GM18519 (cell line): ENCODE measurements around the gene GSTM5.
"Not testable (repeated sequence)": the region's sequence is repeated elsewhere in the genome, so short reads cannot be mapped to it uniquely, and the experiment has no call there.

Experiments used
- ATAC-seq: cut with Tn5 transposase; IDR thresholded peaks from one replicate; pipeline ENCODE4 v1.9.1; 2021; ENCODE audit warnings: mild to moderate bottlenecking, moderate library complexity; ENCODE audit not compliant: unreplicated experiment, low FRiP score

The GSTM5 gene

DNA sequence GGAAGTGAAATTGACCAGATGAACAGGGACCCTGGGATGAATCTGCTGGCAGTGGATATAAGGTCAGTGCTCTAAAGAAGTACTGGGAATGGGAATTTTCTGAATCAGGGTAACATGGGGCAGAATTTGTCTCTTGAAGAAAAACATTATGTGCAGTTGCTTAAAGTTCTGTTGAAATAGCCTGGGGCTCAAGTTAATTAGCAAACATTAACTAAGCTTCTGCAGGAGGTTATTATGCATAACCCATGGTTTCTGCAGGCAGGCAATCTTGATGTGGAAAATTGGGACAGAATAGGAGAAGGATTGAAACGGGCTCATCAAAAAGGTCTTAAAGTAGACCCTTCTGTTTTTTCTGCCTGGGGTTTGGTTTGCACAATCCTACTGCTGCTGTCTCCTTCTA, 14.0 kb downstream of the GSTM5 start:
- no peak for ATAC-seq

DNA sequence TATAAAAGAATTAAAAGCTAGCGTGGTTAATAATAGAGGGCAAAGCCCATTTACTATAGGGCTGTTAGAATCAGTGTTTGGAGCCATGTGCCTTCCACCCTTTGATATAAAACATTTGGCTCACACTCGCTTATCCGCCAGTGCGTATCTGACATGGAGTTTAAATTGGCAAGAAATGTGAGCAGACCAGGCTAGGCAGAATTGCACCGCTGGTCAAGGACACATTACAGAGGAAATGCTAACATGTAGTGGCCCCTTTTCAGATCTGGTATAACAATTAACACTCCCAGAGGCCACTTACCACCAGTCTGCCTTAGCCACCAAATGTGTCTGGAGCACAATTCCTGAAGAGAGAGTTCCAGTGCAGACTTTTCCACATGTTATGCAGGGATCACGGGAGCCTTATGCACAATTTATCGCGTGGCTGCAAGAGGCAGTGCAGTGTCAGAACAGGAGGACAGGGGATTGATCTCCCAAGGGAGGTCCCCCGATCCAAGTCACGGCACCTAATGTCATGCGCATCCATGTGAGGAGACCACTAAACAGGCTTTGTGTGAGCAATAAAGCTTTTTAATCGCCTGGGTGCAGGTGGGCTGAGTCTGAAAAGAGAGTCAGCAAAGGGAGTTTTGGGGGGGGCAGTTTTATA, 14.8 kb downstream of the GSTM5 start:
- ATAC-seq = no peak

DNA sequence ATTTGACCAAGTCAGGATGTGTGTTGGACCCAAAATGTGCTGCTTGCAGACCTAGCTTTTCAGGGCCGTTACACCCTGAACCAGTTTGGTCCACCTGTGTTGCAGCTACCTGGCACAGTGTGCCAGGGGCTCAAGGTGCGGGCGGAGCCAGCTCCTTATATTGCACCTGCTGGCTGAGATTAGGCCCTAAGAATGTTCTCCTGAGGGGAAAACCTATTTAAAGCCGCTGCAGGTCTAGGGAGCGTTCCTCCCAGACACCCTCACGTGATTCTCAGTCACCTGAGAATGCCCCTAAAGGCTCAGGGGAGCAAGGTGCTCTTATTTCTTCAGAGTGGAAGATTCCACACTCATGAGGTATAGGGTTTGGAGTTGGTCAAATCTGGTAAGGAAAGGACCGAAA, 16.8 kb downstream of the GSTM5 start:
- ATAC-seq = no peak

DNA sequence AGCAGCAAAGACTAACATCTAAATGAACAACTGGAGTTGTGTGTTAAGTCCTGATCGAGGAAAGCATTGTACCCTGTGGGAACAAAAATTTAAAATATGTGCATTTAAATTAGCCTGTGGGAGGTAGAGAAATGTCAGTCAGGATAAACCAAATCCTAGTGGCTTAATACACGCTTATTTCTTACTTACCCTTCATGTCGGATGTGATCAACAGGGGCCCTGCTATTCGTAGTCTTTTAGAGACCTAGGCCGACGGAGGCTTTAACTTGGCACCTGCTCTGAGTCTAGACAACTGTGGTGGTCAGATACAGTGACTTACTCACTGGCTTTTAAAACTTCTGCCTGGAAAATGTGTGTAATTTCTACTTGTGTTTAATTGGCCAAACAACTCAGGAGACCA, 18.6 kb downstream of the GSTM5 start:
- ATAC-seq = no peak

DNA sequence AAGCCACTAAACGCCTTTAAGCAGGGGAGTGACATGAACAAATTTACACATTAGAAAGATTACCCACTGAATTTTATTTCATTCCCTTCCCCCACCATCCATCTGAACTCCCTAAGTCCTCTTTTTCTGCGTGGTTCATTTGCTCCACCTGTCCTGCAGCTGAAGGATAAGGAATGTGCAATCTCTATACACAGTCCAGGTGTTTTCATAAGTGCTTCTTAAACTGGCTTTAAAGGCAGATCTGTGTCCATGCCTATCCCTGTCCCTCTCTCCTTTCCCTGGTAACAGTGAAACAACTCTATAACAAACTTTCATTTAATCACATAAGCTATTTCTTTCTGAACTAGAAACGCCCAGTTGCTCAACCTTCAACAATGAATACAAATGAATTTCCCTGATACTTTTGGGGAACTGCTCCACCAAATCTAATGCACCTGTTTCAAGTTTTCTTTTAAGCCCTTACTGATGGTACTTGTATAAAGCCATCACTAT, 20.4 kb downstream of the GSTM5 start:
- ATAC-seq = no peak

DNA sequence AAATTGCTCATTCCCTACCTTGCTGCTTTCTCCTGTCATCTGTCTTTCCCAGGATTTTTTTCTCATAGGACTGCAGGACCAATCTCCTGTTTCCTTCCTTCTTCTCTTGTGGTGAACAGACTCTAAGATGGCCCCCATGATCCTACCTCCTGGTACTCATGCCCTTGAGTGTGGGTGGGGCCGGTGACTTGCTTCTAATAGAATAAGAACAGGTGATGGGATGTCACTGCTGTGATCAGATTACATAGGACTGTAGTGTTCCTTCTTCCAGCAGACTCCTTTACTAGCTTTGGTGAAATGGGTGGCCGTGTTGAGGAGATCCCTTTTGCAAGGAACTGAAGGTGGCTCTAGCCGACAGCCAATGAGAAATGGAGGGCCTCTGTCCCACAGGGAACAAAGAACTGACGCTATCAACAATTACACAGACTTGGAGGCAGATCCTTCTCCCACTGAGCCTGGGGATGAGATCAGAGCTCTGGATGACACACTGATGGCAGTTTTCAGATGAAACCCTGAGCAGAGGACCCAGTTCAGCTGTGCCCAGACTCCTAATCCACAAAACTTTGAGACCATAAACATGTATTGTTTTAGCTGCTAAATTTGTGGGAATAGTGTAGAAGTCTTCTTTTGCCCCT, 21.3 kb downstream of the GSTM5 start:
- no peak for ATAC-seq

DNA sequence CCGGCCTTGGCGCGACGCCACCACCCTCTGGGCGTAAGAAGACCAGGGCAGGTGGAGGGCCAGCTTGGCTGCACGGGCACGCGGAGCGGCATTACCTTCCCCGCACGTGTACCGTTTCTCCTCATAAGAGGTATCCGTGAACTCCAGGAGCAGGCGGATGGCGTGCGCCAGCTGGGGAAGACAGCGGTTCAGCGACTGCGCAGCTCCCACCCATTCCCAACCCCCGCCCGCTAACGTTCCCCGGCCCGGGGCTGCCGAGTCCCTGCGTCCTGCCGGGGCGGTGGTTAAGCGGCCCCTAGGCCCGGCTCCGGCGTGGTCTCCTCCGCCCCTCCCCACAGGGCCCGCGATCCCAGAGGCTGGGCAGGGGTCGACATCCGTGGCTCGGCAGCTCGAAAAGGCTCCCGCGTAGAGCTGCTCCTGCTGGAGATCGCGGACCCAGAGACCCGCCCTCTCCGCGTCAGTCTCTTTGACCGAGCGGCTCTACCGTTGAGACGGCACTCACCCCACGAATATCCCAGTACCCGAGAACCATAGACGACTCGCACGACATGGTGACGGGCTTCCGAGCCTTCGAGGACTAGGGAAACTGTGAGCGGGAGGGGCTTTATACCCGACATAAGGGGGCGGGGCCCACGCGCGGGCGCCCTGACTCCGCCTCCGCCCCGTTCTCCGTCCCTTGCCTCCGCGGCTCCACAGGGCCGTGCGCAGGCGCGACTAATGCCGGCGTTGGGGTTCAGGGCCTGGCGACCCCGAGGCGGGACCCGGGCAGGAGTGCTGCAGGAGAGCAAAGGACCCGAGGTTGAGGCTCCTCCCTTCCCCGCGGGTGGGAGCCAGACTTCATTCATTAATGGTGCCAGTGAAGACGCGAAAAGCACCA, 27.9 kb downstream of the GSTM5 start:
- no peak for ATAC-seq

DNA sequence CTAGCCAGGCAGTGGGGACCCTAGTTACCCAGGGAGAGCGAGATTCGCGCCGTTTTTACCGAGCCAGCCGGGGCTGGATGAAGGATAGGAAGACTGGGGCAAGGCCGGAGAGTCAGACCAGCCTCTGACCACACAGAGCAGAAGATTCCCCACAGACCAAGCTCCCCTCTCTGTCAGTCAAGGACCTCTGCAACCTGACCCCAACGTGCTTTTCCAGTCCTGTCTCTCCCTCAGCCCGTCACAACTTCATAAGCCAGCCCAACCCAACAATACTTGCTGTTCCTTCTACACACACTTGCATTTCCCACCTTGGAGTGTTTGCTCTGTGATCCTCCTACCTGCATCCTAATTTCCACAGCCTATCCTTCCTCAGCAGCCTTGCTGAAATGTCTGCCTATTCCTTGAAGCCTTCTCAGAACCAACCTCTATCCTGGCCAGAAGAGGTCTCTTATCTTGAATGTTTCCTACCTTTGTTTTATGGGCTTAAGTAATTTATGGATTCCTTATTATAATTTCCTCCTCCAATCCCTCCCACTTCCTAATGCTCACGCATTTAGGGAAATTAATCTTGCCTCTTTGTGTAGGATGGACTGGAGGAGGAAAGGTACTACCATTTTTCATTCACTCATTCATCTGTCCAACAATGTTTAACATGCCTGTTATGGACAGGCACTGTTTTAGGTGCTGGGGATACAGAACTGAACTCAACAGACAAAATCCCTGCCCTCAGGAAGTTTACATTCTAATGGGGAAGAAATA, 28.7 kb downstream of the GSTM5 start, which contains the start of gene GSTM3:
Gene GSTM3 (minus strand): TSS at position 424 of the 759 bp plus-strand sequence. CDS start 751 bp downstream, outside the sequence.
- ATAC-seq = no peak

DNA sequence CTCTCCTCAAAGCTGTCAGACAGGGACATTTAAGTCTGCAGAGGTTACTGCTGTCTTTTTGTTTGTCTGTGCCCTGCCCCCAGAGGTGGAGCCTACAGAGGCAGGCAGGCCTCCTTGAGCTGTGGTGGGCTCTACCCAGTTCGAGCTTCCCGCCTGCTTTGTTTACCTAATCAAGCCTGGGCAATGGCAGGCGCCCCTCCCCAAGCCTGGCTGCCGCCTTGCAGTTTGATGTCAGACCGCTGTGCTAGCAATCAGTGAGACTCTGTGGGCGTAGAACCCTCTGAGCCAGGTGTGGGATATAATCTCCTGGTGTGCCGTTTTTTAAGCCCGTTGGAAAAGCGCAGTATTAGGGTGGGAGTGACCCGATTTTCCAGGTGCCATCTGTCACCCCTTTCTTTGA, 36.3 kb downstream of the GSTM5 start:
- ATAC-seq = not testable (repeated sequence)

DNA sequence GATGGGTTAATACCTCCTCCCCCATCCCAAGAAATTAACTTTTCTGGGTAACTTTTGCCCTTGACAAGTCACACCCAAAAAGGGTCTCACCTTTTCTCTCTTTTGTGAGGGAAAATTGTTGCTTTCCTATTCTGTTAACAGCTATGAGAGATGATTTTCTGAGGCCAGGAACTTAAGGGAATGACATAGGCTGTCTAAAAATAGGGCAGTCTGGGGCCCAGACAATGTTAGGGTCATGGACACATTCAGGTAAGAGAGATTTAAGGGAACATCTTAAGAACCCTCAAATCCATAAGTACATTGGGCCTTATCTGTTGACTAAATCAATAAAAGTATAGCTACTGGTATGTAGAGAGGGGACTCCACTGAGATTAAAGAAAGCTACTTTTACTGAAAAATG, 37.2 kb downstream of the GSTM5 start:
- ATAC-seq = no peak

DNA sequence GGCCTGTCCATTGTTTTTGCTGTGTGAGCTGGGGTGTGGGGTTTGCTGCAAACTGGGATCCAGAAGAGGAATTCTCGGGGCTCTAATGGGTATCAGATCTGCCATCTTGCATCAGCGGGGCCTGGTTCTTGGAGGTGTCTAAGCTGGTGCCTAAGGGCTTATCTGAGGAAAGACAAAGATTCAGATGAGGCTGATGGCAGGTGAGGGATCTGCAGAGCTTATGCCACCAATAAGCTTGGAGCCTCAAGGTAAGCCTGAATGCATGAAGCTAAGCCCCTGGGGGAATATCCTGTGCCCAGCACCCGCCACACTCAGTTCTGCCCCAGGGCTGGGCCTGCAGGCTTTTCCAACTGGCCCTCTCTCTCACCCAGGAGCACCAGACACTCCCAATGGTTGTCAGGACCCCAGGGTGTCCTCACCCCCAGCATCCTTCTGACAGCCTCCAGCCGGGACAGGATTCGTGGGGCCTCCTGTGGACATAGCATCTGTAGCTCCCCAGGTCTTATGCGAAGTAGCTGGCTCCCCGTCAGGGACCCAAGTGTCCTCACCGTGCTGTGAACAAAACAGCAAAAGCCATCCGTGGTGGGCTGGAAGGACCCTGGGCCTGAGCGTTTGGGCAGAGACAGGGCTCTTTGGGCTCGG, 38.3 kb downstream of the GSTM5 start:
- no peak for ATAC-seq

DNA sequence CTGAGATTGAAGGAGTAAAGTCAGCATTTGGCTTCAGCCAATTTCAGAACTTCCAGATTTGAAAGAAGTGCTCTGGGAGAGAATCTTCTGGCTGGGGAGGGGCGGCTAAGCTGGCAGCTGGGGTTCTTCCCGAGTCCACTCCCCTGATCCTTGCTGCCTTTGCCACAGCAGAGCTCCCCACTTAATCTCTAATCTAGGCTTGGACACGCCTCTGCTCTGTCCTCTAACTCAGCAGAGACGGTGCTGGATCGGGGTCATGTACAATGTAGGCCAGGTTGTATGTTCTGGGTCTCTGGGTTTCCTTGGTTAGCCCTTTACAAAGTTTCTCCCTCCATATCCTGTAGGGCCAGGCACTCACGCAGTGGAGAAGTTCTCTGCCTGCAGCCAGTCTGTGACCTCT, 38.9 kb downstream of the GSTM5 start:
- ATAC-seq = no peak

DNA sequence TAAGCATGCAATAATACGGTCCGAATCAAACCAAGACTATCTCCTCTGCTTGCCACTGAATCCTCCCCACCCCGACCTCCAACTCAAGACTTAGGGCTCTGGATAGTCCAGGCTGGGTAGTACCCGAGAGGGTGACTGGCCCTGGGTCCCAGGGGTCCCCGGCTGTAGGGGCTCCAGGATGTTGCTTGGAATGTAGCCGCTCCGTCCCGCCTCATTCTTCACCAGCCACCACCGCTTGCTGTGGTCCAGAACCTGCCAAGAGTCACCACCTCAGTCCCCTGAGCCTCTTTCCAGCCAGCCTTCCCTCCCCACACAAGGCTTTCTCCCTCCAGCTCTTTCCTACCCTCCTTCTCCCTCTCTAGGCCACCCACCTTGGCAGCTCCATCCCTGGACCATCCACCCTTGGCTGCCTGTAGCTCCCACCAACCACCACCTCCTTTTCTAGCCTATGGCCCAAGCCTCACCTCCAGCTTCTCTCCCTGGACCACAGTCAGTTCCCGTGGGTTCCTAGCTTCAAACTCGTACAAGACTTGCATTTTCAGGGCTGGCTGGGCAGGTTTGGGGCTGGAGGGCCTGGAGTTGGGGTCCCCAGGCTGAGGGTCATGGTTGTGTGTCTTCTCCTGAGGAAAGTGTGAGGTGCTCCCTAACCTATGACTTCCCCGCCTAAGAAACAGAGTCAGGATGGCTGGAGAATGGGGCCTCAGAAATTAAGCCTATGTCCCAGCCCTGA, 39.6 kb downstream of the GSTM5 start:
- ATAC-seq = no peak

DNA sequence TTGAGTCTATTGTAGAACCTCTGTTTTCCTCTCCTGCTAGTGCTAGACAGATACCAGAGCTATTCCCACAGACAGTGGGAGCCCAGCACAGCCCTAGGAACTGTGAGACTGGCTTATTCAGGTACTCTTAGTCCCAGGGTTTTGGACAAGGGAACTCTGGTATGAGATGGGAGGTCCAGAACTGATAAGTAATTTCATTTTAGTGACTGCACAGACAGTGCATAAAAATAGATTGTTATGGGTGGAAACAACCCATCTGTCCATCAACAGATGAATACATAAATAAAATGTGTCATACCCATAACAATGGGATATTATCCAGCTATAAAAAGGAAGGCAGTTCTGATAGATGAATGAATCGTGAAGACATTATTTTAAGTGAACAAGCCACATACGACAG, 42.7 kb downstream of the GSTM5 start:
- no peak for ATAC-seq

DNA sequence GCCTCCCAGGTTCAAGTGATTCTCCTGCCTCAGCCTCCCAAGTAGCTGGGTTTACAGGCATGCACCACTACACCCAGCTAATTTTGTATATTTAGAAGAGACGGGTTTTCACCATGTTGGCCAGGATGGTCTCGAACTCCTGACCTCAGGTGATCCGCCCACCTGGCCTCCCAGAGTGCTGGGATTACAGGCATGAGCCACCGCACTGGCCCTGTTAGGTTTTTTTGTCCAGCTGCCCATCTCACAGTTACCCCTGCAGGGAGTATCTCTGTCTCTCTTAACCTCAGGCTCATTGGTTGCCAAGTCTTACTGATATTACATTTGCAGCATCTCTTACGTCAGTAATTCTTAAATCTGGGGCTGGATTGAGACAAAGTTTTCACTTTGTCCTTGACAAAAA, 44.3 kb downstream of the GSTM5 start:
- ATAC-seq = not testable (repeated sequence)

DNA sequence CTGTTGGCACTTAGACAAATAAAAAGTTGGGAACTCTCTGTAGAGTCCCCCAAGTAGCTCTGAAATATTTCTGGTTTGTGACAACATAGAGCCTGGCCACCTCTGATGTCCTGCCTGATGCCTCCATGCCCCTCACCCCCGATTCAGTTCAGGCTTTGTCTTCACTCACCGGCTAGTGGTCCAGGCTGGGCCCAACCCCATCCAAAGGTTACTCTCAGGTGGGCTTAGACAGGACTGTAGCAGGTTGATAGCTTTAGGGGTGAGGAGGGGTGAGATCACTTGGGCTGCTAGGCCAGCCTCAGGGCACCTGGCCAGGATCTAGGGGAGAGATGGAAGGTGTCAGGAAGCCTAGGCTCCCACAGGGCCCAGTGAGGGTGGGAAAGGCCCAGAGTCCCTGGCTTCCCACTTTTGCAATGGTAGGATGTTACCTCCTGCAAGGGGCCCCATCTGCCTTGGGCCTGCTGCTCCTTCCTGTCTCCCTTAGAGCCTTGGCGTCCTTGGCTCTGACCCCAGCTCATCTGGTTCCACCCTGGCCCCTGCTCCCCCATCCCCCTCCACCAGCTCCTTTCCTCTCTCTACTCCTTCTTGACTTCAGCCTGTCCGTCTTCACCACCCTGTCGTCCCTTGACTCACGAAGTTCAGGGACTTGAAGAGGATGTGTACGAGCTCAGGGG, 44.9 kb downstream of the GSTM5 start:
- no peak for ATAC-seq

DNA sequence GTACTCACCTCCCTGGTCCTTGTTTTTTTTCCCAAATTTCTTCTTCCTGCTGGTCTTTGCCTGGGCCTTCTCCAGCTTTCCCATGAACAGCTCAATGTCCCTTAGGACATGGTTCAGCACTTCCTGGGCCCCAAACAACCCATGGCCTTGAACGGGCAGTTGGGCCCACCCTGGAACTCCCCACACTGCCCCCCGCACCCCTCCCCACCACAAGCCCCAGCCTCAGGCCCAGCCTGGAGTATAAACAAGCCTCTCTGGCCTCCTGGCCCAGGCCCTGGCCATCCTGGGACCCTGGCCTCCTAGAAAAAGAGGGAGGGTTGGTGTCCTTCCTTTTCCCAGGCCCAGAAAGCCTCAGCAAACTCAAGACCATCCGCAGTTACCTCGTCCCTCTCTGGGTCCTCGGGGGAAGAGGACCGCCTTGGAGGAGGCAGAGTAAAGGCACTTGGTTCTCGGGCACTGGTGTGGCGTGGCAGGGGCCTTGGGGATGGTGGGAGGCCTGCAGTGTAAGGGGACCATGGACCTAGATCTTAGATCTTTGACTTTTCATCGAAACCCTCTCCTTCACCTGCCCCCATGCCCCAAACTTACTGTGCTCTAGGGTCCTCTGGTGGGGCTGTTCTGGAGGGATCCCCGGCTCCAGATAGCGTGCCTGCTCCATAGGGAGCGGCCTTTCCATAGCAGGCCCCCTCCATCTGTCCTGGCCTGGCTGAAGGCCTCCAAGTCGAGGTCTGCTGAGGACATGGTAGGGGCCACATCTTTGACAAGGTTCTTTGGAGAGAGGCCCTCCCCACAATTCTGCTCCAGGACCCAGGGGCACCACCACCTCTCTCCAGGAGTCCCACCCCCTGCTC, 46.1 kb downstream of the GSTM5 start:
- ATAC-seq = no peak
